SJCRH30 (cell line): ENCODE data around the gene ANO7. TPM values are rescaled to one million over a fixed set of nuclear protein-coding genes. Genes with fewer than 3 reads are reported as not detected.
"Not testable (repeated sequence)": the region's sequence is repeated elsewhere in the genome, so short reads cannot be mapped to it uniquely, and the experiment has no call there.

Experiments
- DNase-seq, 2 experiments: peaks; one replicate each; pipeline ENCODE4 v3.0.0-alpha.2; 2015 to 2020
- H3K27ac ChIP-seq: fragments of 250-450 bp; sonication (Bioruptor Pico); 2 replicates; pipeline ENCODE4 v1.5.1; 2020; ENCODE audit warnings: mild to moderate bottlenecking, moderate library complexity
- H3K27me3 ChIP-seq: fragments of 250-450 bp; sonication (Bioruptor Pico); 2 replicates; pipeline ENCODE4 v1.5.1; 2020; ENCODE audit warnings: mild to moderate bottlenecking, moderate library complexity
- H3K36me3 ChIP-seq: fragments of 250-450 bp; sonication (Bioruptor Pico); 2 replicates; pipeline ENCODE4 v1.5.1; 2020; ENCODE audit warnings: mild to moderate bottlenecking, moderate library complexity
- H3K4me1 ChIP-seq: fragments of 250-450 bp; sonication (Bioruptor Pico); 2 replicates; pipeline ENCODE4 v1.5.1; 2020; ENCODE audit warnings: mild to moderate bottlenecking, moderate library complexity
- H3K4me3 ChIP-seq: fragments of 250-450 bp; sonication (Bioruptor Pico); 2 replicates; pipeline ENCODE4 v1.5.1; 2020; ENCODE audit warnings: mild to moderate bottlenecking, moderate library complexity
- H3K9me3 ChIP-seq: fragments of 250-450 bp; sonication (Bioruptor Pico); replicated peaks from 2 replicates; pipeline ENCODE4 v1.5.1; 2020; ENCODE audit warnings: mild to moderate bottlenecking, moderate library complexity
- total RNA-seq: library from RNA; depleted of rRNA; stranded (reverse); fragments of >200 nt; shearing (Covaris generic); gene quantifications from 2 replicates; pipeline ENCODE4 v1.2.3, GENCODE V29; 2014

The ANO7 gene
- total RNA-seq, 1 experiment from 2014 or later, result 2.3 TPM

DNA sequence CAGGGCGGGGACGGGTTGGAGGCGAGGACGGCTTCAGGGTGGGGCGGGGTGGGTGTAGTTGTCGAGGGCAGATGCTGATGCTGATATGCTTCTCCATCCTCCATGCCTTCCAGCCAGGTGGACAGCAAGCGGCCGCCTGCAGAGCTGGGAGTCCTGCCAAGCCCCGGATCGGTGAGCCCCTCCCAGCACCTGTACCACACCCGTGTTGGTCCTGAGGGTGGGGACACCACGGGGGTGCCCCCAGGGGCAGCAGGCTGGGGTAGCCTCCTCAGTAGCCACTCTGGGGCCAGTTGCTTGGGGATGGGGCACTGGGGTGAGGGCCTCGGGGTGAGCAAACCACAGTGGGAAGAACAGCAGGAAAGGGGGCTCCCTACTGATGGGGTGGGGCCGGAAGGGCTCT lies 2.6 kb downstream of the ANO7 start:
- no peaks in the 10 kb centered on the region for H3K4me1 ChIP-seq
- H3K9me3 ChIP-seq, result no peaks in the 10 kb centered on the region
- peaks cover 7% of the 10 kb centered on the region; the same call in 1 of the 2 replicates for H3K27me3 ChIP-seq
- no peak for DNase-seq
- H3K36me3 ChIP-seq, result no peaks in the 10 kb centered on the region
- H3K4me3 ChIP-seq, result no peak overlapping the region
- H3K27ac ChIP-seq, result no peak overlapping the region

DNA sequence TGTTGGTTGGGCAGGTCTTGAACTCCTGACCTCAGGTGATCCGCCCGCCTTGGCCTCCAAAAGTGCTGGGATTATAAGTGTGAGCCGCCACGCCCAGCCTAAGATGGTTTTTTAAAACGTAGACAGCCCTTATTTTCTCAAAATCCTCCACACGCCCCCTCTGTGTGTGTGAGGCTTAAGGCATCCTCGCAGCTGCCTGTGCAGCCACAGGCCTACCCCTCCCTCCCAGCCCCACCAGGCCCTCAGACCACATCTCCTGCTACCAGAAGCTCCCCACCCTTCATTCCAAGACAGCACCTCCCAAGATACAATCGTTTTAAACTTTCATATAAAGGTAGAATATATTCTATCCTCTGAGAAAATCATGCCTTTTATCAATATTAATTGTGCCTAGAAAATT lies 4.8 kb downstream of the ANO7 start:
- Histone ChIP-seq H3K27ac (no peak overlapping the region), H3K9me3 (no peaks in the 10 kb centered on the region), H3K4me1 (no peaks in the 10 kb centered on the region), H3K27me3 (peaks cover 6% of the 10 kb centered on the region; the same call in 1 of the 2 replicates), H3K4me3 (no peak overlapping the region), H3K36me3 (no peaks in the 10 kb centered on the region)
- DNase-seq, result no peak

DNA sequence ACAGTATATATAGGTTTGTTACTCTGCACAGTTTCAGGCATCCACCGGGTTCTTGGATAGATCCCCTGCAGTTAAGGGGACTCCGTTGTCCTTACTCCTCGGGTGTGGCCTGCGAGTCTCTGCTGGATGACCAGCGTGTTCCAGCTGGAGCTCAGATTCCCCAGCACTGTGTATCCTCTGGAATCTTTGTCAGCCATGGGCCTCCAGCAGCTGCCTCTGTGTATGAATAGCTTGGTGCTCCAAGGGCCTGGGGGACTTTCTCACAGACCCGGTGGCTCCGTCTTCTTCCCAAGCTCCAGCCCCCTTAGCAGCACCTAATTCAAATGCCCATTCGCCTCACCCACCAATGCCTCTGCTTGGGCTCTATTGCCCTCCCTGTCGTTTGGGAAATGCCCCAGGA lies 6.3 kb downstream of the ANO7 start:
- Histone ChIP-seq H3K36me3 (no peaks in the 10 kb centered on the region), H3K9me3 (no peaks in the 10 kb centered on the region), H3K27ac (no peak overlapping the region), H3K4me3 (no peak overlapping the region), H3K4me1 (no peaks in the 10 kb centered on the region), H3K27me3 (0 out of 2 replicates have a peak, but pooled peaks cover 2% of the 10 kb centered on the region)
- DNase-seq, result no peak

DNA sequence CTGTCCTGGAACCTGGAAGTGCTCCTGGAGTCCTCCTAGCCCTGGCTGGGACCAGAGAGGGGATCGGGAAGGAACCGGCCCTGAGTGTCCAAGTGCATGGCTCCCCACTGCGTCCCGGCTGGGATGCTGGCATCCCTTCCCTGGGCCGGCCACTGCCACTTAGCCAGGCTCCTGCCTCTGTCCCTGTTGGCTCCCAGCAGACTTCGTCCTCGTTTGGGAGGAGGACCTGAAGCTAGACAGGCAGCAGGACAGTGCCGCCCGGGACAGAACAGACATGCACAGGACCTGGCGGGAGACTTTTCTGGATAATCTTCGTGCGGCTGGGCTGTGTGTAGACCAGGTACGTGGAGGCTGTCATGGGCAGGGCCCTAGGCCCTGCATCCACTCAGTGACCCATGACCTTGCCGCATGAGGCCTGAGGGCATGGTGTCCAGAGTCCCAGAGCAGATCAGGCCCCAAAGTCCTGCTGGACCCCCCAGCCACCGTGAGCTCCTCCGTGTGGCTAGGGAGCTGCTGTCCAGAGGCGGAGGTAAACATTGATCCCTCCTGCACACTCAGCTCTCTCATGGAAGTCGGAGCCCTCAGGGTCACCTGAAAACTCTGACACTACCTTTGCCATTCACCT lies 7.1 kb downstream of the ANO7 start:
- no peak for DNase-seq
- Histone ChIP-seq H3K36me3 (no peaks in the 10 kb centered on the region), H3K27ac (no peak overlapping the region), H3K4me3 (no peak overlapping the region), H3K27me3 (0 out of 2 replicates have a peak, but pooled peaks cover 2% of the 10 kb centered on the region), H3K9me3 (no peaks in the 10 kb centered on the region), H3K4me1 (no peaks in the 10 kb centered on the region)

DNA sequence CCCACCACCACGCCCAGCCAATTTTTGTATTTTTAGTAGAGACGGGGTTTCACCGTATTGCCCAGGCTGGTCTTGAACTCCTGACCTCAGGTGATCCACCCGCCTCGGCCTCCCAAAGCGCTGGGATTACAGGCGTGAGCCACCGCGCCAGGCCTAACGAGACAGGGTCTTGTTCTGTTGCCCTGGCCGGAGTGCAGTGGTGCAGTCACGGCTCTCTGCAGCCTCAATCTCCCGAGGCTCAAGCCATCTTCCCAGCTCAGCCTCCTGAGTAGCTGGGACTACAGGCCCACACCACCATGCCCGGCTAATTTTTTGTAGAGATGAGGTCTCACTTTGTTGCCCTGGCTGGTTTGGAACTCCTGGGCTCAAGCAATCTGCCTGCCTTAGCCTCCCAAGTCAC lies 8.8 kb downstream of the ANO7 start:
- not testable (repeated sequence) for H3K9me3 ChIP-seq, H3K36me3 ChIP-seq, DNase-seq, H3K4me3 ChIP-seq, H3K4me1 ChIP-seq, H3K27me3 ChIP-seq, H3K27ac ChIP-seq

DNA sequence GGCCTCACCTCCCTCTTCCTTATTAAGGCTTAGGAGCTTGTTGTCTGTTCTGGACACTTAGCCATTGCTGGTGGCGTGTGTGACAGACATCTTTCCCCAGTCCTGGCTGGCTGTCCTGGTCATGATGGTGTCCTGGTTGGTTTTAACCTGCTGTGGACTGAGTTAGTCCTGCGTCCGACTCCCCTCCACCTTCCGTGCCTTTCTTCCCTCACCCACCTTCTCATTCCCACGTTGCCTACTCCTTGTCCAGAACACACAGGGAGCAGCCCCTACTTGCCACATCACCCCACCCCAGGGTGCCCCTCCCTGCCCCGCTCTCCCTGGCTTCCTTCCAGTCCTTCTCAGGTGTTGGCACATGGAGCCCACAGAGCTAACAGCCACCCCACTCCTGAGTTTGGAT lies 9.5 kb downstream of the ANO7 start:
- H3K9me3 ChIP-seq, result no peaks in the 10 kb centered on the region
- H3K4me3 ChIP-seq, result no peak overlapping the region
- no peak for DNase-seq
- H3K27ac ChIP-seq, result no peak overlapping the region
- 0 out of 2 replicates have a peak, but pooled peaks cover 2% of the 10 kb centered on the region for H3K27me3 ChIP-seq
- no peaks in the 10 kb centered on the region for H3K36me3 ChIP-seq
- H3K4me1 ChIP-seq, result no peaks in the 10 kb centered on the region

DNA sequence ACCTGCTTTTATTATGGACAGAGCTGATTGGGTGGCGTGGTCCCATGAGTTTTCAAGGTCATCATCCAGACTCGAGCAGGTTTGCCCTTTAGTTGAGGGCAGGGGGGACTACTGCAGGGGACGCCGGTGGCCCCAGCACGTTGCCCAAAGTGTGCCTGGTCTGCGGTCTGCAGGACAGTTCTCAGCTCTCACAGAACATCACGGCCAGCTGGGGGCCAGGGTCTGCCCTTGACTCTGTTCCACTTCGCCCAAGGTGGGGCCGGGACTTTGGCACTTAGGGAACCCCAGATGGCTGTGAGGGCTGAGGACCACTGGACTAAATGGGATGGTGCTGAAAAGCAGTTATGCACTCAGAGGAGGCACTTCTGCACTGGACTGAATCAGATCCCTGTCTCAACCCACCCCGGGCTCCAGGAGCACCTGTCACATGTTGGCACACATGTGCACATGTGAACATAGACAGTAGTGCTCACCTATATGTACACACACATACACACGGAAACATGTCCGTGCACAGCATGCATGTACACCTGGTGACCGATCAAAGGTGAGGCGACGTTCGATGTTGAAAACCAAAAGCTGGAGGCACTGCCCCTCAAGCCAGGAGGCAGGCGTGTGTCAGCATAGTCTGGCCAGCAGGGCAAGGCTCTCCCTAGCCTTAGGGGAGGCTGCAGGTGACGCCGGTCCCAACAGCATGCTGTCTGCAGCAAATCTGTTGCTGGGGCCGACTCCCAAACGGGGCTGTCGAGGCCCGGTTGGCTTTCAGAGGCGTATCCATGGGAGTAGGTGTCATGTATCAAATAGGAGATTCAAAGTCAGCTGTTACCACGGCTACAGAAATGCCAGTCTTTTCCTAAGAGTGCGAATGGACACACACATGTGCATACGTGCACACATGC lies 10.2 kb downstream of the ANO7 start:
- Histone ChIP-seq H3K27ac (no peak overlapping the region), H3K4me1 (no peaks in the 10 kb centered on the region), H3K27me3 (no peaks in the 10 kb centered on the region), H3K9me3 (no peaks in the 10 kb centered on the region), H3K36me3 (no peaks in the 10 kb centered on the region), H3K4me3 (no peak overlapping the region)
- DNase-seq, result no peak

DNA sequence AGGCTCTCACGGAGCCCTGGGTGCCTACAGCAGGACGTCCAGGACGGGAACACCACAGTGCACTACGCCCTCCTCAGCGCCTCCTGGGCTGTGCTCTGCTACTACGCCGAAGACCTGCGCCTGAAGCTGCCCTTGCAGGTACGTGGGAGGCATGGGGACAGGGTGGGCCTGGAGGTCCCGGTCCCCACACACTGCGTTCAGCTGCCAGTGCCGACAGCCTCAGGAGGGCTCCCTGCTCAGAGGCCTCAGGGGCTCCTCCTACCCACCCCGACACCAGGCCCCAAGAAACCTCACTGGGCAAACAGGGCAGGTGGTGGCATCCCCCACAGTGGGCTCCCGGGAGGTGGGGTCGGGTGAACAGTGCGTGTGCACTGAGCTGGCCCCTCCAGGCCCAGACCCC lies 10.8 kb downstream of the ANO7 start:
- Histone ChIP-seq H3K36me3 (no peaks in the 10 kb centered on the region), H3K27me3 (no peaks in the 10 kb centered on the region), H3K27ac (no peak overlapping the region), H3K4me3 (no peak overlapping the region), H3K4me1 (no peaks in the 10 kb centered on the region), H3K9me3 (no peaks in the 10 kb centered on the region)
- DNase-seq, result no peak

DNA sequence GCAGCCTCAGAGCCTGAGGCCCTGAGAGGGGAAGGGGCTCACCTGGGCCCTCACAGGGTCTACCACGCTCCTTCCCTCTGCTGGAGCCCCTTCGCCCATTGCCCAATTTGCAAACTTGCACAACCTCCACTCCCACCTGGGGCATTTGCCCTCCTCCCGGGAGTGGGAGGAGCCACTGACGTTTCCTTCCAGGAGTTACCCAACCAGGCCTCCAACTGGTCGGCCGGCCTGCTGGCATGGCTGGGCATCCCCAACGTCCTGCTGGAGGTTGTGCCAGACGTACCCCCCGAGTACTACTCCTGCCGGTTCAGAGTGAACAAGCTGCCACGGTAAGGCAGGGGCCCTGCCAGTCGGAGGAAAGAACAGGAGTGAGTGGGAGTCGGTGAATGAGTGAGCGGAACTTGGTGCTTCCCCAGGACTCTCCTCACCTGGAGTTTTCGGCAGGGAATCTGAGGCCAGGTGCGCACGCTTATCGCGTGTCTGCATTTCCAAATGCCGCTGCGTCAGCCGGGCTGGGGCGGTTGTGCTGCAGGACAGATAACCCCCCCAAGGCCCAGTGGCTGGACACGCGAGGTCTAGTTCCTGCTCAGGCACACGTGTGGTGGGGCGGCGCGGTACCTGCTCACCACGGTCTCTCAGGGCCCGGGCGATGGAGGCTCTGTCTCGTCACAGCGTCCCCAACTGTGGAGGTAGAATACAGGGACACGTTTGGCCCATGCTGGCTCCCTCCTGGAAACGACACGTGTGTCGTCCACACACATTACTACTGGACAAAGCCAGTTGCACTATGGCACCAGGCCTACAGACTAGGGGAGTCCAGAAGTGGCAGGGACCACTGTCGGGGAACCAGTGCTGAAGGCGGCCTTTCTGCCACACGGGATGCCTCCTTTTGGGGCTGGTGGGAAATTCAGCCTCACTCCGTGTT lies 11.7 kb downstream of the ANO7 start:
- no peaks in the 10 kb centered on the region for H3K4me1 ChIP-seq
- H3K9me3 ChIP-seq, result no peaks in the 10 kb centered on the region
- H3K27ac ChIP-seq, result no peak overlapping the region
- DNase-seq, result no peak
- no peaks in the 10 kb centered on the region for H3K27me3 ChIP-seq
- no peak overlapping the region for H3K4me3 ChIP-seq
- no peaks in the 10 kb centered on the region for H3K36me3 ChIP-seq

DNA sequence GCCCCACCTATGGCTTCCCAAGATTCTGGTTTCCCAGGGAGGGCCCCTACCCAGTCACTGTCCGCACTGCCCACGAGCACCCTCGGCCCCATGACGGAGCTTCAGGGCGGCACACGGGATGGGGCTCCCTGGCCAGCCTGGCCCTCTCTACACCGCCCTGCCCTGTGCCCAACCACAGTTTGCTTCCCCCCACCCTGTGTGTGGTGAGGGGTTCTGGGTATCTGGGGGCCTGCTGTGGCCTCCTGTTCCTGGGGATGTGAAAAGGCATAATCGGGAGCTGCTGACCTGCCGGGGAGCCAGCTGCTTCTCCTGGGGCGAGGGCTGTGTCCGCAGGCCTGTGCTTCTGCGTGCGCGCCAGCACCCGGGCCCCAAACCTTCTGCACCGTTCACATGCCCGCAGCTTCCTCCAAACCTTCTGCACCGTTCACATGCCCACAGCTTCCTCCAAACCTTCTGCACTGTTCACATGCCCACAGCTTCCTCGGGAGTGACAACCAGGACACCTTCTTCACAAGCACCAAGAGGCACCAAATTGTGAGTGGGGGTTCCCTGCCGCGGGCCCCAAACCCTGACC lies 12.4 kb downstream of the ANO7 start:
- DNase-seq, result no peak

DNA sequence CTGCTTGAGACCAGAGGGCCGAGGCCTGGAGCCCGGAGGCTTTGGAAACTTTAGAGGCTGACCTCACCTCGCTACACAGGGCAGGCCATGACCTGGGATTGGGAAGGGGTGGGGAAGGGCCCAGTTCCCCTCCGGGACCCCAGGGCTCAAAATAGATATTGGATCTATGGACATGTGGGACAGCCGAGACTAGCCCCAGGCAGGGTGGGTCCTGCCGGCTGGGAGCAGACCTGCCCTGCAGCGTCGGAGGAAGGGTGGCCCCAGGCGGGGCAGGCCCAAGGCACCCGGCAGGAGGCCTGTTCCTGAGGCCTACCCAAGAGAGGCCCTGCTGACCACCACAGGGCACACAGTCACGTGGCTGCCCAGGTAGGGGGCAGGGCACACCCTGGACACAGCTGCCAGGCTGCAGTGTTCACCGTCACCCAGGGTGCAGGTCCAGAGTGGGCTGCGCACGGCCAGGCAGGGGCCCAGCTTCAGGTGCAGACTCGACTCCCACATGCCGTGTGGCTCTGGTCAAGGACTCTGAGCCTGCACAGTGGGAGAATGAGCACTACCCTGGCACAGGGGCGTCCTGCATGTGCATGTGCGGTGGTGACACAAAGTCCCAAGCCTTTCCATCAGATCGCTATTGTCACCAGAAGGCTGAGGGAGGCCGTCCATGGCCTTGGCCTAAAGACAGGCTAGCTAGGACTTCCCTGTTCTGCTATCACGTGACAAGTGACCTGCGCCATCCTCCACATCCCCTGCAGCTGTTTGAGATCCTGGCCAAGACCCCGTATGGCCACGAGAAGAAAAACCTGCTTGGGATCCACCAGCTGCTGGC lies 13.2 kb downstream of the ANO7 start:
- no peaks in the 10 kb centered on the region for H3K4me1 ChIP-seq
- H3K27ac ChIP-seq, result no peak overlapping the region
- H3K9me3 ChIP-seq, result no peaks in the 10 kb centered on the region
- H3K36me3 ChIP-seq, result no peaks in the 10 kb centered on the region
- DNase-seq, result peak in 1 of 2 experiments; percentile 35
- no peak overlapping the region for H3K4me3 ChIP-seq
- H3K27me3 ChIP-seq, result no peaks in the 10 kb centered on the region

More for the DNA sequence above, 12.4 kb downstream of the ANO7 start:
- H3K4me3 ChIP-seq, result no peak overlapping the region
- no peak overlapping the region for H3K27ac ChIP-seq
- no peaks in the 10 kb centered on the region for H3K9me3 ChIP-seq
- no peaks in the 10 kb centered on the region for H3K27me3 ChIP-seq
- H3K4me1 ChIP-seq, result no peaks in the 10 kb centered on the region
- no peaks in the 10 kb centered on the region for H3K36me3 ChIP-seq

DNA sequence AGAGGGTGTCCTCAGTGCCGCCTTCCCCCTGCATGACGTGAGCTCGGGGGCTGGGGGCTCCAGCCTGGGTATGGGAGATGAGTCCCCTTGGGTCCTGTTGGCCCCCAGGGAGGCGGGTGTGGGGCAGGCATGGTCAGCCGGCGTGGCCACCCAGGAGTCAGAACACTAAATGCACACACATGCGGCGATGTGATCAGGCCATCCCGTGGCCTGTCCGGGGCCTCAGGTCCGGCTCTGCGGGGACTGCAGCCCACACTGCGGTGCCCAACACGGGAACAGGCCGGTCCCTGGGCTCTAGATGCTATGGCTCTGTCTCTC lies 13.8 kb downstream of the ANO7 start:
- no peaks in the 10 kb centered on the region for H3K4me1 ChIP-seq
- no peak overlapping the region for H3K27ac ChIP-seq
- DNase-seq, result no peak
- H3K9me3 ChIP-seq, result no peaks in the 10 kb centered on the region
- no peak overlapping the region for H3K4me3 ChIP-seq
- no peaks in the 10 kb centered on the region for H3K27me3 ChIP-seq
- H3K36me3 ChIP-seq, result no peaks in the 10 kb centered on the region

DNA sequence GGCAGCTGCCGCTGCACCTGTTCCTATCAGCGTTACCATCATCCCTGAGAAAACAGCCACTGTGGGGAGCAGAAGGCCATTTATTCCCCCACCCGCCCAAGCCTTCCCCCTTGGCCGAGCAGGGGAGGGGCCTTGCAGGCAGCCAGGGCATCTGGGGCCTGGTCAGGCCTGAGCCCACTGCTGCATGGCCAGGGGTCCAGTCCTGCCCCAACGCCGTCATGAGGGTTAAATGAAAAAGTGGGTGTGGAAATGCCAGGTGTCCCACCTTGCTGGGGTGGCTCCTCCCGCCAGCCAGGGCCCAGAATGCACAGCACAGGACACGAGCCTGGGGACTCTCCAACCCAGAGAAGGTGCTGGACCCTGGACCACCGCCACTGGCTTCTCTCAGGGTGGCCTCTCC lies 14.2 kb downstream of the ANO7 start:
- Histone ChIP-seq H3K4me3 (no peak overlapping the region), H3K4me1 (no peaks in the 10 kb centered on the region), H3K36me3 (no peaks in the 10 kb centered on the region), H3K27ac (no peak overlapping the region), H3K27me3 (no peaks in the 10 kb centered on the region), H3K9me3 (no peaks in the 10 kb centered on the region)
- no peak for DNase-seq
